ENCODE results near the gene STAU1. TPM values are rescaled to one million over a fixed set of nuclear protein-coding genes. Genes with fewer than 3 reads are reported as not detected.

The STAU1 gene
- total and polyA plus RNA-seq, 2 of the 13 experiments (the other 11 are each of a cell fraction or from before 2014, with no cell fraction given) = 119 to 133 TPM

- TF ChIP-seq ZNF646 (CRISPR knock-in tag; IDR thresholded peaks at IDR 0.05) (no peak), MYC (CRISPR knock-in tag; IDR thresholded peaks at IDR 0.05; ENCODE audit: borderline replicate concordance) (0 out of 2 replicates have a peak, but pooled peaks have one; percentile 6), AGO1 (IDR thresholded peaks at IDR 0.05; ENCODE audit: low read depth, low read length, poor library complexity, severe bottlenecking) (no peak), CREBL2 (CRISPR knock-in tag; IDR thresholded peaks at IDR 0.05; ENCODE audit: borderline replicate concordance) (no peak), FLYWCH1 (CRISPR knock-in tag; IDR thresholded peaks at IDR 0.05) (0 out of 2 replicates have a peak, but pooled peaks have one; percentile 56), DBP (CRISPR knock-in tag; IDR thresholded peaks at IDR 0.05; ENCODE audit: not compliant biosample characterization) (no peak), ZNF234 (CRISPR knock-in tag; conservative IDR thresholded peaks at IDR 0.05) (no peak), ZNF839 (CRISPR knock-in tag; IDR thresholded peaks at IDR 0.05; ENCODE audit: borderline replicate concordance) (peak; percentile 74; the same call in 1 of the 2 replicates), ZNF605 (CRISPR knock-in tag; IDR thresholded peaks at IDR 0.05) (peak; percentile 61; the same call in 1 of the 2 replicates), REL (CRISPR knock-in tag; conservative IDR thresholded peaks at IDR 0.05) (no peak), ZBTB7A (CRISPR knock-in tag; IDR thresholded peaks at IDR 0.05) (no peak), SP1 (IDR thresholded peaks at IDR 0.05) (no peak), SP1 (CRISPR knock-in tag; IDR thresholded peaks at IDR 0.05) (no peak), HOXA3 (CRISPR knock-in tag; IDR thresholded peaks at IDR 0.05) (no peak), RAD51 (IDR thresholded peaks at IDR 0.05; ENCODE audit: borderline replicate concordance) (no peak), RFX3 (CRISPR knock-in tag; IDR thresholded peaks at IDR 0.05) (no peak), ZNF816 (CRISPR knock-in tag; IDR thresholded peaks at IDR 0.05; ENCODE audit: borderline replicate concordance) (no peak), MAFK (conservative IDR thresholded peaks at IDR 0.05 in 1 of 2, IDR thresholded peaks at IDR 0.05 in 1 of 2; ENCODE audit: low read length in 2 of 2) (no peak), ZFP62 (CRISPR knock-in tag; IDR thresholded peaks at IDR 0.05) (no peak), NFE2 (CRISPR knock-in tag; IDR thresholded peaks at IDR 0.05) (no peak), IRF9 (CRISPR knock-in tag; IDR thresholded peaks at IDR 0.05; ENCODE audit: borderline replicate concordance) (no peak)
These were observed 54.6 kb downstream of the STAU1 start (continued) for GRCh38 chr20:49133571-49133970.
